ENCODE results near the gene PARD3.

PARD3 gene

DNA sequence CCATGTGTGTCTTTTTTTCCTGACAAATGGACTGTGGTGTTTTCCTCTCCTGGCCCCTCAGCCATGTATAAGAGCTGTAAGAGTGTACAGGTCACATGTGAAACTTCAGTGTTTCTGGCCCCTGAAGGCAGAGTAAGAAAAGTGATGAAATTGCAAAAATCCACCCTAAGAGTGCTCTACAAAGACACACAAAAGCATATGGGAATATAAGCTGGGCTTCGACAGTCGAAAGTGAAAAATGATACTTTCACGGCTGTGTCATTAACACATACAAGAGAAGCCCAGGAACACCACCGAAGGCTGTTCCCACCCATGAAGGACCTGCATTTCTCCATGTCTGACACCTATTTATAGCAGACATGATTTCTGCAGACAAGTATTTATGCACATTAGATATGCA is 192.2 kb downstream of the PARD3 start:
- TF ChIP-seq, protein P1, sequence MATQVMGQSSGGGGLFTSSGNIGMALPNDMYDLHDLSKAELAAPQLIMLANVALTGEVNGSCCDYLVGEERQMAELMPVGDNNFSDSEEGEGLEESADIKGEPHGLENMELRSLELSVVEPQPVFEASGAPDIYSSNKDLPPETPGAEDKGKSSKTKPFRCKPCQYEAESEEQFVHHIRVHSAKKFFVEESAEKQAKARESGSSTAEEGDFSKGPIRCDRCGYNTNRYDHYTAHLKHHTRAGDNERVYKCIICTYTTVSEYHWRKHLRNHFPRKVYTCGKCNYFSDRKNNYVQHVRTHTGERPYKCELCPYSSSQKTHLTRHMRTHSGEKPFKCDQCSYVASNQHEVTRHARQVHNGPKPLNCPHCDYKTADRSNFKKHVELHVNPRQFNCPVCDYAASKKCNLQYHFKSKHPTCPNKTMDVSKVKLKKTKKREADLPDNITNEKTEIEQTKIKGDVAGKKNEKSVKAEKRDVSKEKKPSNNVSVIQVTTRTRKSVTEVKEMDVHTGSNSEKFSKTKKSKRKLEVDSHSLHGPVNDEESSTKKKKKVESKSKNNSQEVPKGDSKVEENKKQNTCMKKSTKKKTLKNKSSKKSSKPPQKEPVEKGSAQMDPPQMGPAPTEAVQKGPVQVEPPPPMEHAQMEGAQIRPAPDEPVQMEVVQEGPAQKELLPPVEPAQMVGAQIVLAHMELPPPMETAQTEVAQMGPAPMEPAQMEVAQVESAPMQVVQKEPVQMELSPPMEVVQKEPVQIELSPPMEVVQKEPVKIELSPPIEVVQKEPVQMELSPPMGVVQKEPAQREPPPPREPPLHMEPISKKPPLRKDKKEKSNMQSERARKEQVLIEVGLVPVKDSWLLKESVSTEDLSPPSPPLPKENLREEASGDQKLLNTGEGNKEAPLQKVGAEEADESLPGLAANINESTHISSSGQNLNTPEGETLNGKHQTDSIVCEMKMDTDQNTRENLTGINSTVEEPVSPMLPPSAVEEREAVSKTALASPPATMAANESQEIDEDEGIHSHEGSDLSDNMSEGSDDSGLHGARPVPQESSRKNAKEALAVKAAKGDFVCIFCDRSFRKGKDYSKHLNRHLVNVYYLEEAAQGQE (IDR thresholded peaks at IDR 0.05; ENCODE audit: insufficient read depth in 1 of 2, low read depth in 2 of 2, low read length in 2 of 2), result no peak
- TF ChIP-seq SIN3A (IDR thresholded peaks at IDR 0.05; ENCODE audit: borderline replicate concordance, insufficient read depth, low read length) (no peak), TAF1 (IDR thresholded peaks at IDR 0.05; ENCODE audit: borderline replicate concordance, insufficient read depth, low read length) (no peak), POLR2AphosphoS5 (IDR thresholded peaks at IDR 0.05; ENCODE audit: low read depth, low read length) (no peak), FOXP2 (optimal IDR thresholded peaks at IDR 0.05; ENCODE audit: borderline replicate concordance, extremely low read depth, extremely low read length, insufficient read depth) (no peak)

DNA sequence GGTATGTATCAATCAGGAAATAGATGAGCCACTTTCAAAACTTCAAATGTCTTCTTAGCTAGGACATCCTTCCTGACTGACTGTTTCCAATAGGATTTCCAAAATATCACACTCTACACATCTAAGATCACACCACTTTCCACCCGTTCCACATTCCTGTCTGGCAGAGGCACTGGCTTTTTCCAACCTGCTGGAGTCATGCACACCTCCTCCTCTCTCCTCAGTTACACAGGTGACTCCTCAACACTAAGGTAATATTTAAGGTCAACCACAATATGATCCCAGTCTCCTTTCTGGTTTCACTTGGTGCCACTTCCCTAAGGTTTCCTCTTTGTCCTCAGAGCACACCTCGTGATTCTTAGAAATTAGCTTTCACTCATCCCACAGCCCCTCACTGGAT is 196.5 kb downstream of the PARD3 start:
- no peak for TF ChIP-seq SIN3A (IDR thresholded peaks at IDR 0.05; ENCODE audit: borderline replicate concordance, insufficient read depth, low read length)
- no peak for TF ChIP-seq TAF1 (IDR thresholded peaks at IDR 0.05; ENCODE audit: borderline replicate concordance, insufficient read depth, low read length)
- TF ChIP-seq POLR2AphosphoS5 (IDR thresholded peaks at IDR 0.05; ENCODE audit: low read depth, low read length), result no peak
- no peak for TF ChIP-seq FOXP2 (optimal IDR thresholded peaks at IDR 0.05; ENCODE audit: borderline replicate concordance, extremely low read depth, extremely low read length, insufficient read depth)
- TF ChIP-seq, protein P1 (IDR thresholded peaks at IDR 0.05; ENCODE audit: insufficient read depth in 1 of 2, low read depth in 2 of 2, low read length in 2 of 2), result no peak

DNA sequence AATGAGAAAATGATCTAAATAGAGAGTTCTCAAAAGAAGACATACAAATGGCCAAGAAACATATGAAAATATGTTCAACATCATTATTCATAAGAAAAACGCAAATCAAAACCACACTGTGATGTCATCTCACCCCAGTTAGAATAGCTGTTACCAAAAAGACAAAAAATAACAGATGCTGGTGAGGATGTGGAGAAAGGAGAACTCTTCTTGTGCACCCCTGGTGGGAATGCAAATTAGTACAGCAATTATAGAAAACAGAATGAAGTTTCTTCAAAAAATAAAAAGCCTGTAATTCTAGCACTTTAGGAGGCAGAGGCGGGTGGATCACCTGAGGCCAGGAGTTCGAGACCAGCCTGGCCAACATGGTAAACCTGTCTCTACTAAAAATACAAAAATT is 199.3 kb downstream of the PARD3 start:
- TF ChIP-seq TAF1 (IDR thresholded peaks at IDR 0.05; ENCODE audit: borderline replicate concordance, insufficient read depth, low read length), result no peak
- TF ChIP-seq SIN3A (IDR thresholded peaks at IDR 0.05; ENCODE audit: borderline replicate concordance, insufficient read depth, low read length), result no peak
- TF ChIP-seq, protein P1 (IDR thresholded peaks at IDR 0.05; ENCODE audit: insufficient read depth in 1 of 2, low read depth in 2 of 2, low read length in 2 of 2), result no peak
- no peak for TF ChIP-seq POLR2AphosphoS5 (IDR thresholded peaks at IDR 0.05; ENCODE audit: low read depth, low read length)
- TF ChIP-seq FOXP2 (optimal IDR thresholded peaks at IDR 0.05; ENCODE audit: borderline replicate concordance, extremely low read depth, extremely low read length, insufficient read depth), result no peak

DNA sequence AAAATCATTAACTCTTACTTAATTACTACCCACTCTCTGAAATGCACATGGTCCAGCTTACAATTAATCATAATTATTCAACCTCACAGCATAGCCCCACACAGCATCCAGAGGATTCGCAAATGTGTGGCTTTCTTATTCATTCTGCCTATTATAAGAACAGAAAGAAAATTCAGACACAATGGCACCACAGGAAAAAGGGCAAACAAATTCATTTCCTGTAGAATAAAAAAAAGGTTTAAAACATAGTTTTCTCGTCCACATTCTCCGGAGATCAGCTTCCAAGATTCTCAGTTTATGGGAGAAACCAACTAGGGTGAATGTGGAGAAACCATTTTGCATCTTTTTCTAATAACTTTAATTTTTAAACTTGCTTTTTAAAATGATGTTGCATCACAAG is 201.6 kb downstream of the PARD3 start:
- TF ChIP-seq FOXP2 (optimal IDR thresholded peaks at IDR 0.05; ENCODE audit: borderline replicate concordance, extremely low read depth, extremely low read length, insufficient read depth), result no peak

DNA sequence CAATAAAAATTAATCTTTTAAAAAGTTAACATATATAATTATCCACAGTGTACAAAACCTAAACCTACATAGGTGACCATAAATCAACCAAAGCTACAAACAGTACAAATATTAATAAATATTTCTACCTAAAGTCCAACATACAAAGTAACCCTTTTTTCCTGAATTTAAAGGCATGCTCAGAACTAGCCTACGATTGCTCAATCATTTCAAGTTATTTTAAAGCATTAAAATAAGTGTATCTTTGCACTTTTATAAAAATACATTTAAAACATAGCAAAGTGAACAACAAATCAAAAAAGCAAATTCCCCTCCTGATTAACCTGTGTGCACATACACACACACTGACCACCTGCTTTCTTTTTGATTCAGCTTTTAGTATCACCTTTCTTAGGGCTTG is 202.2 kb downstream of the PARD3 start:
- TF ChIP-seq, protein P1 (IDR thresholded peaks at IDR 0.05; ENCODE audit: insufficient read depth in 1 of 2, low read depth in 2 of 2, low read length in 2 of 2), result no peak
- no peak for TF ChIP-seq POLR2AphosphoS5 (IDR thresholded peaks at IDR 0.05; ENCODE audit: low read depth, low read length)
- no peak for TF ChIP-seq TAF1 (IDR thresholded peaks at IDR 0.05; ENCODE audit: borderline replicate concordance, insufficient read depth, low read length)
- no peak for TF ChIP-seq SIN3A (IDR thresholded peaks at IDR 0.05; ENCODE audit: borderline replicate concordance, insufficient read depth, low read length)
- TF ChIP-seq FOXP2 (optimal IDR thresholded peaks at IDR 0.05; ENCODE audit: borderline replicate concordance, extremely low read depth, extremely low read length, insufficient read depth), result no peak
